ENCODE measurements around the gene SLC16A1.

Gene SLC16A1

DNA sequence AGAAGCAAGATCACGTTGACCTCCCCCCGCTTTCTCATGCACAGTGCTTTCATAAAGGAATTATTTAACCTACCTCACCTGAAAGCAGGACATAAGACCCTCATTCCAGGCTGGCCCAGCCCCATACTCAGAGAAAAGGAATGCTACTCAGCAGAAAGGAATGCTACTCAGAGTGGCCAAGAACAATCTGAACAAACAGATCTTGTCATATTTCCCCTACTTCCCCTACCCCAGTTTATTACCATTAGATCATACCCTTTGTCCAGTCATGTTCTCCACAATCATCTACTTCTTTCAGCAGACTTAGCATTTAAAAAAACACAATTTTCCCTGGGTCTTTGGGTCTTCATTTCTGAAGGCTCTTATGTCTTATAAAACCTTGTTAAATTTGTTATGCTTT is 89.8 kb downstream of the SLC16A1 start:
- TF ChIP-seq, protein P1, sequence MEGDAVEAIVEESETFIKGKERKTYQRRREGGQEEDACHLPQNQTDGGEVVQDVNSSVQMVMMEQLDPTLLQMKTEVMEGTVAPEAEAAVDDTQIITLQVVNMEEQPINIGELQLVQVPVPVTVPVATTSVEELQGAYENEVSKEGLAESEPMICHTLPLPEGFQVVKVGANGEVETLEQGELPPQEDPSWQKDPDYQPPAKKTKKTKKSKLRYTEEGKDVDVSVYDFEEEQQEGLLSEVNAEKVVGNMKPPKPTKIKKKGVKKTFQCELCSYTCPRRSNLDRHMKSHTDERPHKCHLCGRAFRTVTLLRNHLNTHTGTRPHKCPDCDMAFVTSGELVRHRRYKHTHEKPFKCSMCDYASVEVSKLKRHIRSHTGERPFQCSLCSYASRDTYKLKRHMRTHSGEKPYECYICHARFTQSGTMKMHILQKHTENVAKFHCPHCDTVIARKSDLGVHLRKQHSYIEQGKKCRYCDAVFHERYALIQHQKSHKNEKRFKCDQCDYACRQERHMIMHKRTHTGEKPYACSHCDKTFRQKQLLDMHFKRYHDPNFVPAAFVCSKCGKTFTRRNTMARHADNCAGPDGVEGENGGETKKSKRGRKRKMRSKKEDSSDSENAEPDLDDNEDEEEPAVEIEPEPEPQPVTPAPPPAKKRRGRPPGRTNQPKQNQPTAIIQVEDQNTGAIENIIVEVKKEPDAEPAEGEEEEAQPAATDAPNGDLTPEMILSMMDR (IDR thresholded peaks at IDR 0.05; ENCODE audit: low read depth, low read length, missing control alignments): no peak
- DNase-seq (ENCODE audit: low read depth): no peak
- no peak overlapping the region for H3K4me3 ChIP-seq (ENCODE audit: low read depth, low read length)

DNA sequence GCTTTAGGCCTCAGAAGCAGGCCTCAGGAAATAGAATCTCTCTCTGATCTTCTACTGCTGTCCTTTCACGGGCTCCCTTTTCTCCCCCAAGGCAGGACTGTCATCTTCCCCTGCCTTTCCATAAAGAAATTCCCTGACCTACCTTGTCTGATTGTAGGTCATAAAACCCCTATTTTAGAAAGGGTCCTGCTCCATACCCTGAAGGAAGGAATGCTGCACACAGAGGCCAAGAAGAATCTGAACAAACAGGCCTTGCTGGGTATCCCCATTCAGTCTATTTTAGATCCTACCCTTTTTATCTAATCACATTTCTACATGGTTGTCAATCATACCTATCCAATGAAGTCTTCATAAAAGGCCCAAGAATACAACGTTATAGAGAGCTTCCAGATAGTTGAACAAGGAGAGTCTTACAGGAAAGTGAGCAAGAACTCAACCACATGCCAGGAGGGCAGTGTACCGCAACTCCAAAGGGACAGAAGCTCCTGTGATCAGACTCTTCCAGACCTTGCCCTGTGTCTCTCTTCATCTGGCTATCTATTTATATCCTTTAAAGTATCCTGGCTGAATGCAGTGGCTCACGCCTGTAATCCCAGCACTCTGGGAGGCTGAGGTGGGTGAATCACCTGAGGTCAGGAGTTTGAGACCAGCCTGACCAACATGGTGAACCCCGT is 93.1 kb downstream of the SLC16A1 start:
- TF ChIP-seq, protein P1 (IDR thresholded peaks at IDR 0.05; ENCODE audit: low read depth, low read length, missing control alignments): no peak
- no peak overlapping the region for H3K4me3 ChIP-seq (ENCODE audit: low read depth, low read length)
- no peak for DNase-seq (ENCODE audit: low read depth)
